ENCODE measurements around the gene PTPRJ.
"Not testable (repeated sequence)": the region's sequence is repeated elsewhere in the genome, so short reads cannot be mapped to it uniquely, and the experiment has no call there.

The PTPRJ gene

GRCh38 chr11:47980088-47980906, at the start of gene PTPRJ:
TSS of gene PTPRJ (plus strand) at chr11:47980559. CDS start at chr11:47980913, 354 bp downstream.
- peak; percentile 55 for DNase-seq (ENCODE audit: low read depth)

GRCh38 chr11:47932544-47932943, 47.8 kb upstream of the PTPRJ start:
- no peak for DNase-seq (ENCODE audit: low read depth)

- DNase-seq (ENCODE audit: low read depth) = not testable (repeated sequence)
Observed at GRCh38 chr11:47933797-47934196, 46.6 kb upstream of the PTPRJ start.

- no peak for DNase-seq (ENCODE audit: low read depth)
Observed at GRCh38 chr11:47938791-47939560, 41.4 kb upstream of the PTPRJ start.

- no peak for DNase-seq (ENCODE audit: low read depth)
Observed at GRCh38 chr11:47940904-47941649, 39.3 kb upstream of the PTPRJ start.

- DNase-seq (ENCODE audit: low read depth) = peak; percentile 63
Observed at GRCh38 chr11:47941907-47942558, 38.3 kb upstream of the PTPRJ start.

- DNase-seq (ENCODE audit: low read depth) = no peak
Observed at GRCh38 chr11:47943721-47944586, 36.4 kb upstream of the PTPRJ start.

GRCh38 chr11:47944632-47945031, 35.7 kb upstream of the PTPRJ start:
- DNase-seq (ENCODE audit: low read depth) = no peak

GRCh38 chr11:47946682-47947559, 33.4 kb upstream of the PTPRJ start:
- DNase-seq (ENCODE audit: low read depth) = peak; percentile 98

- no peak for DNase-seq (ENCODE audit: low read depth)
Observed at GRCh38 chr11:47948137-47948536, 32.2 kb upstream of the PTPRJ start.

- DNase-seq (ENCODE audit: low read depth) = not testable (repeated sequence)
Observed at GRCh38 chr11:47949001-47949675, 31.2 kb upstream of the PTPRJ start.

GRCh38 chr11:47950396-47950795, 30.0 kb upstream of the PTPRJ start:
- no peak for DNase-seq (ENCODE audit: low read depth)

GRCh38 chr11:47951504-47951903, 28.9 kb upstream of the PTPRJ start:
- DNase-seq (ENCODE audit: low read depth) = not testable (repeated sequence)

GRCh38 chr11:47955061-47955755, 25.2 kb upstream of the PTPRJ start:
- DNase-seq (ENCODE audit: low read depth) = no peak

GRCh38 chr11:47960015-47960414, 20.3 kb upstream of the PTPRJ start:
- DNase-seq (ENCODE audit: low read depth) = no peak

GRCh38 chr11:47961383-47961782, 19.0 kb upstream of the PTPRJ start:
- no peak for DNase-seq (ENCODE audit: low read depth)

GRCh38 chr11:47964546-47964945, 15.8 kb upstream of the PTPRJ start:
- no peak for DNase-seq (ENCODE audit: low read depth)

Measured in amniotic epithelial cell (primary cell).